Activated T-cell treated with anti-CD3 and anti-CD28 coated beads, Interleukin-2, amount 50 U/mL, for 48 hours (primary cell): ENCODE measurements around the gene ZNF823.
"Not testable (repeated sequence)": the region's sequence is repeated elsewhere in the genome, so short reads cannot be mapped to it uniquely, and the experiment has no call there.

Experiments
- DNase-seq, 2 experiments: peaks; one replicate each; pipeline ENCODE4 v3.0.0-alpha.2; 2020

ZNF823 gene

DNA sequence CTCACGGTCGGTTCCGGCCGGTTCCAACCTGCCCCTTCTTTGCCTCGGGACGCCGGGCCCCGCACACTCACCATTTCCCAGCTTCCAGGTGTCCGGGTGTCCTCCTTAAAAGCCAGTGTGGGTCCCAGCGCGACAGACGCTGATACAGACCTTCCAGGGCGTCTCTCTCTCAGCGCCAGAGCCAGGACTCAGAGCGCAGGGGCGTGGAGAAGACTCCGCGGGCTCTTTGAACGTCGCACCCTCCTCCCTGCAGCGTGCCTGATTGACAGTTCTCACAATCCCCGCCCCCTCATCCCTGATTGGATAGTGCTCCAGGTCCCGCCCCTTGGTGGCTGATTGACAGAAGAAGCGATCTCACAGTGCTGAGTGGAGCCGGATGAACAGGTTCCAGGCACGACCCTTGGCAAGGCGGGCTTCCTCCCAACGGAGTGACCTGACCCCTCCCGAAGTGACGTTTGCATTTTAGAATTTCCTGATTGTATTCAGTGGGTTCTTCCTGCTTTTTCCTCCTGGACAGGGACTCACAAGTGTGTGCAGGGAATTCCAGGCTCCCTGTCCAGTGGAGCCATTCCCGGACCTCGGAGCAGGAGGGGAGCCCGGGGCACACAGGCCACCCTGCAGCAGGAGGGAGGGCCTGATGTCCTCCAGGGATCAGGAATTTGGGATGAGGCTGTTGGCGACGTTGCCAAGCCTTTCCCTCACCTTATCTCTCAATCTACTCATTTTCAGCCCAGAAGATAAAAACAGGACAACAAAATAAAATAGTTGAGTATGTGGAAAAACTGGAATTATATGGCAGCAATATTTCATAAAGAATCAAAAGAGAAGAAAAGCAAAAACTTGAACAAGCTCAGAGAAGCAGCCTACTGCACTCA is at the start of gene ZNF823:
Gene ZNF823 (minus strand): TSS at position 201 of the 875 bp plus-strand sequence. CDS start 127 bp downstream, at position 74.
- DNase-seq: peak; percentile 99 to 100

DNA sequence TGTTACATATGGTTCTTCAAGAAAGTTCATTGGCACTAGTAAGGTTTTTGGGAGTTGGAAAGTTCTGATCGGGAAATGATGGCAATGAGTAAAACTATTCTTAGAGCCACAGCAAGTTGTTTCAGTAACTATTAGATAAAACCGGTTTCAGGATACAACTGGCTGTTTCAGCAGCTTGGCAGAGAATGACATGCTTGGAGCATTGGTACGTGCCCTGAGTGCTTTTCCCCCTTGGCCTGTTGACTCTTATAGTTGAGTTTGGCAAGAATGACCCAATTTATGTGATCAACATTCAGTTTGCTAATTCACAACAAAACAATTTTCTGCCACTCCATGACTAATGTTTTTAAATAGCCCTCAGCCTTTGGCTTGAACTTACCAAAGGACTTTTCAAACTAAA is 48.8 kb upstream of the ZNF823 start:
- no peak for DNase-seq

DNA sequence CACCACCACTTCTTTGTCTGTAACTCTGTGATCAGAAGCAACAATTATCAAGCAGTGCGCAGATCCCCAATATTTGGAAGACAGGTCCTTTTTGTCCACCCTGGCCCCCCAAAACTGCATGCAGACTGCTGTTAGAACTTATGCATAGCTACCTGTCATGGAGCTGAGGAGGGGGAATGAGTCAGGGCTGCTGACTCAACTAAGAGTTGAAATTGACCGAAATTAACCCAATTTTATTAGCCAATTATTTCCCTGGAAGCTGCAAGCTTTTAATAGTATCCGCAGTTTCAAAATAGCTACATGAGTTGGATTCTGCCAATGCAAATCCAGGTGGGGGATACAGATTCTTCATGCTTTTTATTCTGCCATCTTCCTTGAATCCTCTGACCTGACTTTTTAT is 45.6 kb upstream of the ZNF823 start:
- no peak for DNase-seq

DNA sequence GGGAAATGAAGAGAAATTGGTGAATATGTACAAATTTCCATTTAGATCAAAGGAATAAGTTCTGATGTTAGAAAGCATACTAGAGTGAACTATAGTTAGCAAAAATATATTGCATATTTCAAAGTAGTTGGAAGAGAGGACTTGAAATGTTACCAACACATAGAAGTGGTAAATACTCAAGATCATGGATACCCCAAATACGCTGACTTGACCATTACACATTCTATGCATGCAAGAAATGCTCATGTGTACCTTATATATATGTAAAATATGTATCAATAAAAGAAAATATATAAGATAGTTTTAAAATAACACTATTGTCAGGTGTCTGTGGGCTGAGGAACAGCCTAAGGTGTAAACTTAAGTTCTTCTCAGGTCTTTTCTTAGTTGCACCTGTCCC is 45.0 kb upstream of the ZNF823 start:
- DNase-seq: no peak

DNA sequence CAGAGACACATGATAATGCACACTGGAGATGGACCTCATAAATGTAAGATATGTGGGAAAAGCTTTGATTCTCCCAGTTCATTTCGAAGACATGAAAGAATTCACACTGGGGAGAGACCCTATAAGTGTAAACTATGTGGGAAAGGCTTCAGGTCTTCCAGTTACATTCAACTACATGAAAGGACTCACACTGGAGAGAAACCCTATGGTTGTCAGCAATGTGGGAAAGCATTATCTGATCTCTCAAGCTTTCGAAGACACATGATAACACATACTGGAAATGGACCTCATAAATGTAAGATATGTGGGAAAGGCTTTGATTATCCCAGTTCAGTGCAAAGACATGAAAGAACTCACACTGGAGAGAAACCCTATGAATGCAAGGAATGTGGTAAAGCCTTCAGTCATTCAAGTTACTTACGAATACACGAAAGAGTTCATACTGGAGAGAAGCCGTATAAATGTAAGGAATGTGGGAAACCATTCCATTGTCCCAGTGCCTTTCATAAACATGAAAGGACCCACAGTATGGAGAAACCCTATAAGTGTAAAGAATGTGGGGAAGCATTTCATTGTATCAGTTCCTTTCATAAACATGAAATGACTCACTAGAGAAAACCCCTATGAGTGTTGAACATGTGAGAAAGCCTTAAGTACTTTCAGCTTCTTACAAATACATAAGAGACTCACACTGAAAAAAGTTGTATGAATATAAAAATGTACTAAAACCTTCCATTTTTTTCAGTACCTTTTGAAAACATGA is 42.7 kb upstream of the ZNF823 start:
- no peak for DNase-seq

DNA sequence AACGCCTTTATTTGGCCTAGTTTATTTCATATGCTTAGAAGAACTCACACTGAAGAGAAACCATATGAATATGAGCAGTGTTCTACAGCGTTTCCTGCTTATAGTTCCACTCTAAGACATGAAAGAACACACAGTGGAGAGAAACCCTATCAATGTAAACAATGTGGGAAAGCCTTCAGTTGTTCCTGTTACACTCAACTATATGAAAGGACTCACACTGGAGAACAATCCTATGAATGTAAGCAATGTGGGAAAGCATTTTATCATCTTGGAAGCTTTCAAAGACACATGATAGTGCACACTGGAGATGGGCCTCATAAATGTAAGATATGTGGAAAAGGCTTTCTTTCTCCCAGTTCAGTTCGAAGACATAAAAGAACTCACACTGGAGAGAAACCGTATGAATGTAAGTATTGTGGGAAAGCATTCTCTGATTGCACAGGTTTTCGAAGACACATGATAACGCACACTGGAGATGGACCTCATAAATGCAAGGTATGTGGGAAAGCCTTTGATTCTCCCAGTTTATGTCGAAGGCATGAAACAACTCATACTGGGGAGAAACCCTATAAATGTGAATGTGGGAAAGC is 41.8 kb upstream of the ZNF823 start:
- DNase-seq: no peak

DNA sequence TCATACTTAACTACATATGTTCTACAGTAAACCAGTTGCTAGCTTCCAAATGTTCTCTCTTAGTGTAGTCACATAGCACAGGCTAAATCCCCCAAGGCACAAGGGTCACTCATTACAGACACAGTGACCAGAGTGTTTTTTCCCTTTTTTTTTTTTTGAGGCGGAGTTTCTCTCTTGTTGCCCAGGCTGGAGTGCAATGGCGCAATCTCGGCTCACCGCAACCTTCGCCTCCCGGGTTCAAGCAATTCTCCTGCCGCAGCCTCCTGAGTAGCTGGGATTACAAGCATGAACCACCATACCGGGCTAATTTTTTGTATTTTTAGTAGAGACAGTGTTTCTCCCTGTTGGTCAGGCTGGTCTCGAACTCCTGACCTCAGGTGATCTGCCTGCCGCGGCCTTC is 37.9 kb upstream of the ZNF823 start:
- not testable (repeated sequence) for DNase-seq

DNA sequence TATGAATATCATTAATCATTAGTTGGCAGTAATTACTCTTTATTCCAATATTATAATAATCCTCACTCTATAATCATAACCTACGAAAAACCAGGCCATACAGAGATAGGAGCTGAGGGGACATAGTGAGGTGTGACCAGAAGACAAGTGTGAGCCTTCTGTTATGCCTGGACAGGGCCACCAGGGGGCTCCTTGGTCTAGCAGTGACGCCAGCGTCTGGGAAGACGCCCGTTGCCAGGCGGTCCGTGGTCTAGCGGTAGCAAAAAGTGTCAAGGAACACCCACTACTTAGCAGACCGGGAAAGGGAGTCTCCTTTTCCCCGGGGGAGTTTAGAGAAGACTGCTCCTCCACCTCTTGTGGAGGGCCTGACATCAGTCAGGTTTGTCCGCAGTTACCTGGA is 32.8 kb upstream of the ZNF823 start:
- DNase-seq: not testable (repeated sequence)

DNA sequence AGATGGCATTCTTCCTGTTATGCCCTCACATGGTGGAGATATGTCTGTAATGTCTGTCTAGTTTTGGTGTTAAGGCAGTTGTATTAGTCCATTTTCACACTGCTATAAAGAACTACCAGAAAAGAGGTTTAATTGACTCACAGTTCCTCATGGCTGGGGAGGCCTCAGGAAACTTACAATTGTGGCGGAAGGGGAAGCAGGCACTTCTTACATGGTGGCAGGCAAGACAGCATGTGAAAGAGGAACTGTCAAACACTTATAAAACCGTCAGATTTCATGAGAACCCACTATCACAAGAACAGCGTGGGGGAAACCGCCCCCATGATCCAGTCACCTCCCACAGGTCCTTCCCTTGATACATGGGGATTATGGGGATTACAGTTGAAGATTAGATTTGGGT is 31.2 kb upstream of the ZNF823 start:
- no peak for DNase-seq

DNA sequence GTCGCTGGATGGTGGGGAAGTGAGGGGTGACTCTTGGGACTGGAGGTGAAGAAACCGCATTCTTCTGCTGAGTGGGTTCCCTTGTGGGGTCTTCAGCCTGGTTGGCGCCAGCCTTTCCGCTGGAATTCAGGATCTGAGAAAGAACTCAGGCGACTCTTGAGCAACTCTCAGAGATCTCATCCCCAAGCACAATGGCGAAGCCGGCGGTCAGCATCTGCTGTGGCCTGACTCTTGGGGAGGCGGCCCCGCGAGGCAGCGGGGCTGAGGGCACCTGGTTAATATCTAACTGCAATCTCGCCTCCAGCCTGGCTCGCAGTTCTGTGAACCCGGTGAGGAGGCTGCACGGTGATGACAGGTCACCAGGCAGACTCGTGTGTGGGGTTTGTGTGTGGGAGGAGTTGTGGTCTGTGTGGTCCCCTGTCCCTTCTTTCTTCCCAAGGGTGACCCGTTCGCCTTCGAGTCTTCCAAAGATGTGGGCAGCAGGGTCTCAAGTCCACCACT is 28.9 kb upstream of the ZNF823 start:
- DNase-seq: peak; percentile 40 to 50

DNA sequence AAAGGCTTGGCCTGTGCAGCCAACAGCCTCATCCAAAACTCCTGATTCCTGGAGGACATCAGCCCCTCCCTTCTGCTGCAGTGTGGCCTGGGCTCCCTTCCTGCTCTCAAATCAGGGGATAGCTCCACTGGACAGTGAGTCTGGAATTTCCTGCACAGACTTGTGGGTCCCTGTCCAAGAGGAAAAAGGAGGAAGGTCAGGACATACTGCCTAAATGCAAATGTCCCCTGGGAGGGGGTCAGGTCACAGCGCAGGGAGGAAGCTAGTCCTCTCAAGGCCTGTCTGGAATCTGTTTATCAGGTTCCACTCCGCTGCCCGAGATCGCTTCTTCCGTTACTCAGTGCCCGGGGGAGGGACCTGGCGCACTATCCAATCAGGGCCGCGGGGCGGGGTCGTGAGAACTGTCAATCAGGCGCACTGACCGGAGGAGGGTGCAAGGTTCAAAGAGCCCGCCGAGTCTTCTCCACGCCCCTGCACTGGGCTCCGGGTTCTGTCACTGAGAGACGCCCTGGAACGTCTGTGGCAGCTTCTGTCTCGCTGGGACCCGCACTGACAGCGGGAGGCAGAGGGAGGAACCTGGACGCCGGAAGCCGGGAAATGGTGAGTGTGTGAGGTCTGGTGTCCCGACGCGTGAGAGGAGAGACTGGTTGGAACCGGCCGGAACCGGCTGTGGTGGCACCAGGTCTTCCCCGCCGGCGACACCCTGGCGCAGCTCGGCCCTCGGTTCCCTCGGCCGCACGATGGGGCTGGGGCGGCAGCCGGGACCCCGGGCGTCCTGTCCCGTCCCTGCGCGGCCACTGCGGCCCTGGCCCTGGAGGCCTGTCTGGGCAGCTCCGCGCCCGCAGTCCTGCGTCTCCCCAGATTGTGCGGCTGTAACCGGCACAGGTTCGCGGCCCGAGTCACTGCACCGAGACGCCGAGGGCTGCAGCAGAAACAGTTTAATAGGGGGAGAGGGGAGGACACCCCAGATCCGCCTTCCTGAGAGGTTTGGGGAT is 28.1 kb upstream of the ZNF823 start, which contains the start of gene ZNF441:
Gene ZNF441 (plus strand): TSS at position 404 of the 995 bp plus-strand sequence. CDS start 194 bp downstream, at position 598.
- DNase-seq: peak; percentile 97 to 98

DNA sequence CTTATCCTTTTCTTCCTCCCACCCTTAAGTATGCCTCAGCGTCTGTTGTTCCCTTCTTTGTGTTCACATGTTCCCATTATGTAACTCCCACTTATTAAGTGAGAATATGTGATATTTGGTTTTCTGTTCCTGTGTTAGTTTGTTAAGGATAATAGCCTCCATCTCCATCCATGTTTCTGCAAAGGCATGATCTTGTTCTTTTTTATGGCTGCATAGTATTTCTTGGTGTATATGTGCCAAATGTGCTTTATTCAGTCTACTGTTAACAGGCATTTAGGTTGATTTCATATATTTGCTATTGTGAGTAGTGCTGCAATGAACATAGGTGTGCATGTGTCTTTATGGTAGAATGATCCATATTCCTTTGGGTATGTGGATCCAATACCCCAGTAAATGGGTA is 24.9 kb upstream of the ZNF823 start:
- no peak for DNase-seq

DNA sequence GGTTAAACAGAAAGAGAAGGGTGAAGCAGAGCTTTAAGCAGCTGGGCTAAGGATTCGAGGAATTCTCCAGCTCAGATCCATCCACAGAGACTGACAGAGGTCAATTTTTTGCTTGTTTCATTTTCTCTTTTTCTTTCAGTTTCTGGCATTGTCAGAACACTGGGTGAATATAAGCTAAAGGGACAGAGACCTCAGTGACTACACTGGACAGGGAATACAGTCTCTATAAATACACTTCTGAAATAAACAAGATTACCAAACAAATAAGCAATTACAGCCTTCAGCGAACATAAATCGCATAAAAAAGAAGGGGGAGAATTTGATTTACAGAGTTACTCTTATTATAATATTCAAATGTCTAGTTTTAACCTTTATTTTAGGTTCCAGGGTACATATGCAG is 24.4 kb upstream of the ZNF823 start:
- no peak for DNase-seq

DNA sequence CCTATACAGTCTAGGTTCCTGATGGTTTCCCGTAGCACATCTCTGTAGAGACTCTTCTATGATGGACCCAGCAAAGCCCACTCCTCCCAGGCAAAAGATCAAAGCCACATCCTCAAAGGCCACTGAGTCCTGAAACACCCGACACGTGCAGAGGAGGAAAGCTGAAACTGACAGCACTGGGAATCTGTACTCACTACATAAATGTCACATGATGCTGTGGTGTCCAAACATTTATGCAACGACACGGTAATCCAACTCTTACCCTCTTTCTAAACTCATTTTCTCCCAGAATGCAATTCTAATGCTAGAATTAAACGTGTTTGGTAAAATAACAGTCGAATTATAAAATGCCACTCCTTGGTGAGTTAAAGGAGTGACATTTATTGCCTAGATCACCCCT is 21.1 kb upstream of the ZNF823 start:
- DNase-seq: no peak

DNA sequence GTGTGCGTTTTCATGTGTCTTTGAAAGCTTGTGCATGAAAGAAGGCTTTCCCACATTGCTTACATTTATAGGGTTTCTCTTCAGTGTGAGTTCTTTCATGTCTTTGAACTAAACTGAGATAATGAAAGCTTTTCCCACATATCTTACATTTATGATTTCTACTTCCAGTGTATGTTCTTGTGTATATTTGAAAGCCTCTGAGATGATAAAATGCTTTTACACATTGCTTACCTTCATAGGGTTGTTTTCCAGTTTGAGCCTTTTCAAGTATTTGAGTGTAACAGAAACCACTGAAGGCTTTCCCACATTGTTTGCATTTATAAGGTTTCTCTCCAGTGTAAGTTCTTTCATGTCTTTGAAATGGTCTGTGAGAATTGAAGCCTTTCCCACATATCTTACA is 18.2 kb upstream of the ZNF823 start:
- DNase-seq: no peak

DNA sequence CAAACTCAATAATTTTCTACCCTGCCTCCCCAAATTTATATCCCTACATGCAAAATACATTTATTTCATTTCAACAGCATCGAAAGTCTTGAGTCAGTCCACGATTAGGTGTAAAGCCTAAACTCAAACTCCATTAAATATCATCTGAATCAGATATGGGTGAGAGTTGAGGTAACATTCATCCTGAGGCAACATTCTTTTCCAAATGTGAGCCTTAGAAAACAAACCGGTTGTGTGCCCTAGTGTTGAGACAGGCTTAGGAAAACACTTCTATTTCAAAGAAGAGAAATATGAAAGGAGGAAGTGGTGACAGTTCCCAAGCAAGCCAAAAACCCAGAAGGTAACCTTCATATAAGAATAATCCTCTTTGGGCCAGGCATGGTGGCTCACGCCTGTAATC is 15.9 kb upstream of the ZNF823 start:
- no peak for DNase-seq

DNA sequence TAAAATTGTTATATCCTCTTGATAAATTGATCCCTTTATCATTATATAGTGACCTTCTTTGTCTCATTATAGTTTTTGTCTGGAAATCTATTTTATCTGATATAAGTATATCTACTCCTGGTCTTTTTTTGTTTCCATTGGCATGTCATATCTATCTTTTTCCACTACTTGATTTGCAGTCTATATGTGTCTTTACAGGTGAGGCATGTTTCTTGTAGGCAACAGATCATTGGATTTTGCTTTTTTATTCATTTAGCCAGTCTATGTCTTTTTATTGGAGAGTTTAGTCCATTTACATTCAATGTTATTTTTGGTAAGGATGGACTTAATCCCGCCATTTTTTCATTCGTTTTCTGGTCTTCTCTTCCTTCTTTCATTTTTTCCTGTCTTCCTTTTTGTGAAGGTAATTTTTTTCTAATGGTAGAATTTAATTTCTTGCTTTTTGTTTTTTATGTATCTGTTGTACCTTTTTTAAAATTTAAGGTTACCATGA is 13.5 kb upstream of the ZNF823 start:
- DNase-seq: no peak

DNA sequence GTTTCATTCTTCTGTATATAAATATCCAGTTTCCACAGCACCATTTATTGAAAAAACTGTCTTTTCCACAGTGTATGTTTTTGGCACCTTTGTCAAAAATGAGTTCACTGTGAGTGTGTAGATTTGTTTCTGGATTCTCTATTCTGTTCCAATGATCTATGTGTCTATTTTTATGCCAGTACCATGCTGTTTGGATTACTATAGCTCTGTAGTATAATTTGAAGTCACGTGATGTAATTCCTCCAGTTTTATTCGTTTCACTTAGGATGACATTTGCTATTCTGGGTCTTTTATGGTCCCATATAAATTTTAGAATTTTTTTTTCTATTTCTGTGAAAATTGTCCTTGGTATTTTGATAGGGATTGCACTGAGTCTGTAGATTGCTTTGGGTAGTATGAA is 11.0 kb upstream of the ZNF823 start:
- no peak for DNase-seq

DNA sequence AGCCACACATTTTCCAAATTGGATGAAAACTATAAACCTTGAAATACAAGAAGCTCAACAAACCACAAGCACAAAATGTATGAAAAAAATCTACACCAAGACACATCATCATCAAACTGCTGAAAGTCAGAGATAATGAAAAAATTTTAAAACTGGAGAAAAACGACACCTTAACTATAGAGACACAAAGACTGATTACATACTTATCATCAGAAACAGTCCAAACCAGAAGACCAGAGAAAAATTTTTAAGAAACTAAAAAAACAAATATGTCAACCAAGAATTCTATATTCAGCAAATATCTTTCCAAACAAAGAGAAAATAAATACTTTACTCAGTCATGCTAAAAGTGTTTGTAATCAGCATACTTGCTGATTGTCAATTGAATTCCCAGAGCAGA is 8.5 kb upstream of the ZNF823 start:
- no peak for DNase-seq

DNA sequence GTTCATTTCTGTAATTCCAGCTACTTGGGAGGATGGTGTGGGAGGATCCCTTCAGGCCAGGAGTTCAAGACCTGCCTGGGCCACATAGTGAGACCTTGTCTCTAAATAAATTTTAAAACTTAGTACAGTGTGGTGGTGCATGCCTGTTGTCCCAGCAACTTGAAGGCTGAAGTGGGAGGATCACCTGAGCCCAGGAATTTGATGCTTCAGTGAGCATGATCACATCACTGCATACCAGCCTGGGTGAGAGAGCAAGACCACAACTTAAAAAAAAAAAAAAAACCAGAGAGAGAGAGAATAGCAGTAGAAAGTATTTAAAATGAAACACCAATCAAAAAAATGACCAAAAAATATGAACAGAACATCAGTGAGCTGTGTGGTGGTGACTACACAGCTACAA is 7.1 kb upstream of the ZNF823 start:
- no peak for DNase-seq

DNA sequence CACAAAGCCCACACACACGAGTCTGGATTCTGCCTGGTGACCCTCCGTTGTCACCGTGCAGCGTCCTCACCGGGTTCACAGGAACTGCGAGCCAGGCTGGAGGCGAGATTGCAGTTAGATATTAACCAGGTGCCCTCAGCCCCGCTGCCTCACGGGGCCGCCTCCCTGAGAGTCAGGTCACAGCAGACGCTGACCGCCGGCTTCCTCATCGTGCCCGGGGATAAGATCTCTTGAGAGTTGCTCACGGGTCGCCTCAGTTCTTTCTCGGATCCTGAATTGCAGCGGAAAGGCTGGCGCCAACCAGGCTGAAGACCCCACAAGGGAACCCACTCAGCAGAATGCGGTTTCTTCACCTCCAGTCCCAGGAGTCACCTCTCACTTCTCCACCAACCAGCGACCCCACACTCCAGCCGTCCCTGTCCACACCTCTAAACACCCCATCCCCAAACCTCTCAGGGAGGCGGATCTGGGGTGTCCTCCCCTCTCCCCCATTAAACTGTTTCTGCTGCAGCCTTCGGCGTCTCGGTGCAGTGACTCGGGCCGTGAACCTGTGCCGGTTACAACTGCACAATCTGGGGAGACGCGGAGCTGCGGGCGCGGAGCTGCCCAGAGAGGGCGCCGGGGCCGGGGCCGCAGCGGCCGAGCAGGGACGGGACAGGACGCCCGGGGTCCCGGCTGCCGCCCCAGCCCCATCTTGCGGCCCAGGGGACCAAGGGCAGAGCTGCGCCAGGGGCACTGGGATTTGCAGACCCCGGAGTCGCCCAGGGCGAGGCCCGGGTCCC is 591 bp downstream of the ZNF823 start:
- DNase-seq: peak; percentile 52 to 59
